COLO829 (cell line): ENCODE results near the gene ZBTB16.

Experiments
- DNase-seq: peaks from one replicate; pipeline ENCODE4 v3.0.0; 2012; ENCODE audit warnings: low spot score

Gene ZBTB16

GRCh38 chr11:114168691-114169090, 109.2 kb downstream of the ZBTB16 start:
- DNase-seq: no peak

GRCh38 chr11:114169321-114169749, 109.8 kb downstream of the ZBTB16 start:
- no peak for DNase-seq

- no peak for DNase-seq
Observed at GRCh38 chr11:114169821-114170220, 110.3 kb downstream of the ZBTB16 start.

GRCh38 chr11:114170226-114170625, 110.7 kb downstream of the ZBTB16 start:
- no peak for DNase-seq

- DNase-seq: no peak
Observed at GRCh38 chr11:114171257-114172054, 111.9 kb downstream of the ZBTB16 start.

DNA sequence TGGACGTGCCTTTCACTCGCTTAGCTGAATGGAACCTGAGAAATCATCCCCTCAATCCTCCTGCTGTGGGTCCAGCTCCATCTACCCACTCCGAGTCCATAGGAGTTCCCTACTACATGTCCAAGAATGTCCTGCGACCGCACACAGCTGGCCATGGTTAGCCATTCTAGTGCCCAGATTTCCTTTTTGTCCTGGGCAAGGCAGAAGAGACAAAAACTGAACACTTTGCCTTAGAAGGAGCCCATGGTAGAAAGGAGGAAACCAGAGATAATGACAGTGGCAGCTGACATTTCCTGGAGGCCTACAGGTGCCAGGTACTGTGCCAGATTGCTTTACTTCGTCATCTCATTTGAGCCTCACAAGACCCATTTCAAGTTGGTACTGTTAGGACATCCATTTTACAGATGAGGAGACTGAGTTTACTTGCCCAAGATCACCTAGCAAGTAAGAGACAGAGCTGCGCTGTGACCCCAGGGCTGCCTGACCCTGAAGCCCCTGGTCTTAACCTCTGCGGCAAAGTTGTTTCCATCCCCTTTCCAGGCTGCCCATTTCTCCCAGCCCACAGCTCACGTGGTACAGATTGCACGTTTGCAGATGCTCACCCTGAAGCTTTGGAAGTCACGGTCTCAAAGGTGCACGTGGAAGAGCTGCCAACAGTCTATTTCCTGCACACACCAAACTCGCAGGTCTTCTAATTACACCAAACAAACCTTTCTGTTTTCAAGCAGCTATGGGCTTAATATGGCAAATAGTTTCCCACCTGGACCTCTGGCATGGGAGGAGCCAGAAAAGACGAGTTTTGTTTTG, 112.7 kb downstream of the ZBTB16 start:
- DNase-seq: no peak

GRCh38 chr11:114172871-114173444, 113.4 kb downstream of the ZBTB16 start:
- DNase-seq: no peak

- no peak for DNase-seq
Observed at GRCh38 chr11:114173843-114174242, 114.3 kb downstream of the ZBTB16 start.

DNA sequence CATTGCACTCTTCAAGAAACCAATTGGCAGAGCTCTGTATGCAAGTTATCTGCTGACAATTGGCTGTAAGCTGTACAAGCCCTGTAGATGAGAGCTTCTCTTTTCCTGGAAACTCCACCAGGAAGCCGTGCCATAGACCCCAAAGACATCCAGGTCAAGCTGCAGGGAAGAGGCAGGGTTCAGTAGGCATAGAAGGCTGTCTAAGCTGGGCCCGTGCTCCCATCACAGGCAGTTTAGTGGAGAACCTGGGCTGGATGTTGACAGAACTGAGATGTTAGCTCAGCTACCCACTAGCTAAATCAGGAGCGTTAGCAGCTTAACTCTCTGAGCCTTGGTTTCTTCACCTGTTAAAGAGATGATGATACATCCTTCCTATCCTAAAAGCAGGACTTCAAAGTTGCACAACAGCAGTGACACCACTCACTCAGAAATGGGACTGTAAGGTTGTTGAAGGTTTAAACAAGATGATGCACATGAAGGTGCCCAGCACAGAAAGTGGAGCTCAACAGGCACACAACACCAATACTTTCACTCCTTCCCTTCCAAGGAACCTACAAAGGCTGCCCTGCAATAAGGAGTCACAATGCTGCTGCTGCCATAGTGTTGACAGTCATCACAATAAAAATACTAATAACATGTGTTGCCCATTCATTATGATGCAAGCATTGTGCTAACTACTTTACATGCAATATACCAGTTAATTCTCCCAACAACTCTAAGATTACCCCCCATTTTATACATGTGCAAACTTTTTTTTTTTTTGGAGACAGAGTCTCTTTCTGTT, 115.4 kb downstream of the ZBTB16 start:
- DNase-seq: no peak

DNA sequence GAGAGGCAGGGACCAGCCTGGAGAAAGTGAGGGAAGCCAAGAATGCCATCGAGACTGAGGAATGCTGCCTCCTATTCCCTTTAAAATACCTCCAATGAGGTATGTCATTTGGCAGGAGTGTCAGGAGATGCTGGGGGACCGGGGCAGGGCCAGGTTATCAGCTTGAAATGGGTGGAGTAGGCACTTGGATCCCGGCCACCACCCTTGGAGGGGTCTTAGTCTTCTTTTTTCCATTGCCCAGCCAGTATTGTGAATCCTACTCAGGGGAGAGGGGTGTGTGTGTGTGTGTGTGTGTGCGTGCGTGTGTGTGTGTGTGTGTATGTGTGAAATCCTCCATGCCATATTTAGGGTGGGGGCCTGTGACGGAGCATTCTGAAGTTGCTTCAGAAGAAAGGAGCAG, 116.2 kb downstream of the ZBTB16 start:
- no peak for DNase-seq

- DNase-seq: no peak
Observed at GRCh38 chr11:114176321-114176720, 116.8 kb downstream of the ZBTB16 start.

- DNase-seq: no peak
Observed at GRCh38 chr11:114178656-114179055, 119.1 kb downstream of the ZBTB16 start.

- DNase-seq: no peak
Observed at GRCh38 chr11:114179234-114179941, 119.9 kb downstream of the ZBTB16 start.

DNA sequence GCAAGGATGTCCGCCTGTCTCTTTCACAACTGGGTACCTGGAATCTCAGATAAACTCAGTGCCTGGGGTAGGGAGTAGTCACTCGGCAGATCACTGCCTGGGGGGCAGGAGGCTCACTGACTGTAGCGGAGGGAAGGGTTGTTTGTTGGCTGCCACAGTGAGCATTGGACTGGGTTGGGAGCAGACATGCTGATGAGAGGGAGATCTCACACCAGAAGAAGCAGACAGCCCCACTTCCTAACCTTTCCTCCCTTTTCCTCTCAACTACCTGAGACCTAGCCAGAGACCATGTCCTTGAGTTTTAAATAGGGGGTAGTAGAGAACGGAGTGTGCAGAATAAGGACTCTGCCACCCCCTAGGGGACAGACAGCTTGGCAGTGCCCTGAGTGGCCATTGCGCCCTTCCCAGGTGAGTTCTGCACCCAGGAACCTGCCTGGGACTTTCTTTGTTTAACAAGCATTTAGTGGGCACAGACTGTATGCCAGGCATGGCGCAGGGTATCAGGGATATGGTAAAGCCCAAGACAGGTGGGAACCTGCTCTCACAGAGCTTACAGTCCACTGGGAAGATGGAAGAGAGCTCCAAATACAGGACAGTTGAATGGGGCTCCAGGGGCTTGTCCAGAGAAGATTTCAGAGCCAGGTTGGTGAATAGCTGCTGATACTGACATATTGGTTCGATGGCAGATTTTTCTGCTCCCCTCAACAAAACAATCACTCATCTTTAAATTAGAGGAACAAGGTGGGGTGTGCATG, 121.0 kb downstream of the ZBTB16 start:
- no peak for DNase-seq

GRCh38 chr11:114181195-114181594, 121.7 kb downstream of the ZBTB16 start:
- no peak for DNase-seq

DNA sequence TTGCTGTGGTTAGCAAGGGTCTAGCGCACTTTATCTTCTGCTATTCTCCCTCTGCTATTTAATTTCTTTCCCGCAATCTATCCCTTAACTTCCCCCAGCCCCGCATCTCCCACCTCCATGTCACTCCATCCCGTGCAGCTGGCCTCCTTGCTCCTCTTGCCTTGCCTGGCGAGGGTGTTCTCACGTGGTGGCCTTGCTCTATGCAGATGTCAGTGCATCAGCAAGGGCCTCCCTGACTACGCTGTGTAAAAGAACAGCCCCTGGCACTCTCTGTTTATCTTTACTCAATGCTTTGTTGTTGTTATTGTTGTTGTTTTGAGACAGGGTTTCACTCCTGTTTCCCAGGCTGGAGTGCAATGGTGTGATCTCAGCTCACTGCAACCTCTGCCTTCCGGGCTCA, 122.2 kb downstream of the ZBTB16 start:
- no peak for DNase-seq

DNA sequence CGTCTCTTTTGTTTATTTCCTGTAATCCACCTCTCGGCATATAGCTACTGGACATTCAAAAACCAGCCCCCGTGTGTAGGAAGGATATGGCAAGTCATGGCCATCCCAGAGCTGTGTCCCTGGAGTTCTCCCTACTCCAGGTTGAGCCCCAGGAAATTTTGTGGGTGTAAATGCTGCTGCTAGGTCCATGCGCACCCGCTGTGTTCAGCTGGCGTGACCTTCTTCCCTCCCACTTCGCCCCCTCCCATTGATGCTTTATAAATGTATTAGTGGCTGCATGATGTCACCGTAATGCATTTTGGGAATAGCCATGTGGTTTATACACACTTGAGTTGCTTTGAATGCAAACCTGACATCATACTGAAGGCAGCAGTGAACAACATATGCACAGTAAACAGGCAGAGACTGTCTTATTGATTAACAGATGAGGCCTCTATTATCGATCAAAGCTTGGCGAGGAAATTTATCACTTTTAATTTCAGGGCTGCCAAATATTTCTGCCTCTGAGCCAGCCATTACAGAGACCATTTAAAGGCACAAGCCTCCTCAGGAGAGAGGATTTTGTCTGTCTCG, 123.0 kb downstream of the ZBTB16 start:
- DNase-seq: no peak

GRCh38 chr11:114183044-114183511, 123.6 kb downstream of the ZBTB16 start:
- no peak for DNase-seq

DNA sequence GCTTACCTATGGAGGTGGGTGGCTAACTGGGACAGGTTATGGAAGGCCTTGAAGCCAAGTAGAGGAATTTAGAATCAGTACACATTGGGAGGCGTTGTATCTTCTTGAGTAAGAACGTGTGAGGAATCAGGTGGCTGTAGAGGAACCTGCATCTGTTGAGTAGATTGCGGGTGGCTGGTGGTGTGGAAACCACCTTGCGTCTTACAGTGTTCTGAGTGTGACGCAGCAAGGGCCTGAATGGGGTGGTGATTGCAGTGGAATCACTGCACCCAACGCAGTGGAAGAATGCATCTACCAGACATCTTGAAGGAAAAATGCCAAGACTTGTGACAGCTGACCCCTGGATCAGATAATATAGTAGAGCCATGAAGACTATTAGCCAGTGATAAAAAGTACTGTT, 125.9 kb downstream of the ZBTB16 start:
- no peak for DNase-seq

GRCh38 chr11:114187173-114187572, 127.7 kb downstream of the ZBTB16 start:
- DNase-seq: no peak
